ENCODE data around the gene CCDC78. TPM values are rescaled to one million over a fixed set of nuclear protein-coding genes. Genes with fewer than 3 reads are reported as not detected.

The CCDC78 gene
- total RNA-seq, 1 donor from 2014 or later: 2.4 TPM

- intact Hi-C loops (cut with micrococcal nuclease): loop anchor here (5.0 kb wide), 1 partner anchor 45 kb away; the partner anchor contains the start of genes CCDC78 and HAGHL
These were observed 44.4 kb downstream of the CCDC78 start for GRCh38 chr16:681746-682427.

GRCh38 chr16:680967-681745 is 45.1 kb downstream of the CCDC78 start:
- intact Hi-C loops (cut with micrococcal nuclease): loop anchor here (1.0 to 5.0 kb wide), 2 partner anchors 46 to 154 kb away; partner anchors contain the start of genes CAPN15, CCDC78 and HAGHL

GRCh38 chr16:680625-680945 is 45.7 kb downstream of the CCDC78 start:
- intact Hi-C loops (cut with micrococcal nuclease): loop anchor here (1.0 to 5.0 kb wide), 2 partner anchors 47 to 153 kb away; partner anchors contain the start of genes CAPN15, CCDC78 and HAGHL

GRCh38 chr16:679814-680624 is 46.2 kb downstream of the CCDC78 start, which contains the start of gene STUB1:
STUB1 (plus strand) TSS chr16:680410; CDS start chr16:680526, 116 bp downstream.
- intact Hi-C loops (cut with micrococcal nuclease): loop anchor here (1.0 to 5.0 kb wide), 6 partner anchors 12 to 153 kb away; partner anchors contain the start of genes CAPN15, CCDC78, HAGHL and METTL26

GRCh38 chr16:678858-679813 is 47.1 kb downstream of the CCDC78 start:
- intact Hi-C loops (cut with micrococcal nuclease): loop anchor here (1.0 kb wide), 4 partner anchors 11 to 43 kb away; partner anchors contain the start of genes METTL26, RHOT2 and WDR90

- intact Hi-C loops (cut with micrococcal nuclease): no loop called here
These were observed 47.9 kb downstream of the CCDC78 start for GRCh38 chr16:678209-678857.

DNA sequence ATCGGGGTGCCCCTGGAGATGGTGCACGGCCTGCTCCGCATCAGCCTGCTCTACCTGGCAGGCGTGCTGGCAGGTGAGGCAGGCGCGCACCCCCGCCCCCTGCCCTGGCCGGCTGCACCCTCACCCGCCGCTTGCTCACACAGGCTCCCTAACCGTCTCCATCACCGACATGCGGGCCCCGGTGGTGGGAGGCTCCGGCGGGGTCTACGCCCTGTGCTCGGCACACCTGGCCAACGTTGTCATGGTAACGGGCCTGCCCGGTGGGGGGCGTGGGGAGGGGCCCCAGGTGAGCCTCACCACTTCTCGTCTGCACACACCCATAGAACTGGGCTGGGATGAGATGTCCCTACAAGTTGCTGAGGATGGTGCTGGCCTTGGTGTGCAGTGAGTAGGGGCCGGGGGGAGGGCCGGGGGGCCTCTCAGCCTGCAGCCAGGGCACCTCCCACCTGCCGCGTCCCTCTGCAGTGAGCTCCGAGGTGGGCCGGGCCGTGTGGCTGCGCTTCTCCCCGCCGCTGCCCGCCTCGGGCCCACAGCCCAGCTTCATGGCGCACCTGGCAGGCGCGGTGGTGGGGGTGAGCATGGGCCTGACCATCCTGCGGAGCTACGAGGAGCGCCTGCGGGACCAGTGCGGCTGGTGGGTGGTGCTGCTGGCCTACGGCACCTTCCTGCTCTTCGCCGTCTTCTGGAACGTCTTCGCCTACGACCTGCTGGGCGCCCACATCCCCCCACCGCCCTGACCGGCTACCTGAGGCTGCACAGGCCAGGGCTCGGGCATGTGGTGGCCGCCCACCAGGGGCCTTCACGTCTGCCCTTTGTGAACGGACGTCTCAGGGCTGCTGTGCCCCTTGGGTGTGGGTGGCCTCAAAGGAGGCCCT is 48.7 kb downstream of the CCDC78 start:
- intact Hi-C loops (cut with micrococcal nuclease): no loop called here

DNA sequence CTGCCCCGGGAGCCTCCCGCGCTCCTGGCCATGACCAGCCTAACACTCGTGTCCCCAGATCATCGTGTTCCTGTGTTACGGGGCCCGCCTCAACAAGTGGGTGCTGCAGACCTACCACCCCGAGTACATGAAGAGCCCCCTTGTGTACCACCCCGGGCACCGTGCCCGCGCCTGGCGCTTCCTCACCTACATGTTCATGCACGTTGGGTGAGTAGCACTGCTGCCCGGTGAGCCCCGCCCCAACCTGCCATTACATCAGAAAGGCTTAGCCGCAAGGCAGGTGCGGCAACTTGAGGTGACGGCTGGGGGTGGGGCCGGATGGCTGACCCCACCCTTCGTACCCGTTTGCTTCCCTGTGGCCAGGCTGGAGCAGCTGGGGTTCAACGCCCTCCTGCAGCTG is 49.3 kb downstream of the CCDC78 start:
- intact Hi-C loops (cut with micrococcal nuclease): no loop called here

DNA sequence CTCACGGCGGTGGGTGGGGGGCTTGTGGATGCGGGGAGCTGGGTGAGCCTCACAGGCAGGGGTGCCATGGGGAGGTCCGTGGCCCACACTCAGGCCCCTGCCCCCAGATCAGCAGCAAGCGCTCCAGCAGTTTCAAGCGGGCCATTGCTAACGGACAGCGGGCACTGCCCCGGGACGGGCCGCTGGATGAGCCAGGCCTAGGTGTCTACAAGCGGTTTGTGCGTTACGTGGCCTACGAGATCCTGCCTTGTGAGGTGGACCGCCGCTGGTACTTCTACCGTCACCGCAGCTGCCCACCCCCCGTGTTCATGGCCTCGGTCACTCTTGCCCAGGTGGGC is 49.7 kb downstream of the CCDC78 start:
- intact Hi-C loops (cut with micrococcal nuclease): no loop called here

DNA sequence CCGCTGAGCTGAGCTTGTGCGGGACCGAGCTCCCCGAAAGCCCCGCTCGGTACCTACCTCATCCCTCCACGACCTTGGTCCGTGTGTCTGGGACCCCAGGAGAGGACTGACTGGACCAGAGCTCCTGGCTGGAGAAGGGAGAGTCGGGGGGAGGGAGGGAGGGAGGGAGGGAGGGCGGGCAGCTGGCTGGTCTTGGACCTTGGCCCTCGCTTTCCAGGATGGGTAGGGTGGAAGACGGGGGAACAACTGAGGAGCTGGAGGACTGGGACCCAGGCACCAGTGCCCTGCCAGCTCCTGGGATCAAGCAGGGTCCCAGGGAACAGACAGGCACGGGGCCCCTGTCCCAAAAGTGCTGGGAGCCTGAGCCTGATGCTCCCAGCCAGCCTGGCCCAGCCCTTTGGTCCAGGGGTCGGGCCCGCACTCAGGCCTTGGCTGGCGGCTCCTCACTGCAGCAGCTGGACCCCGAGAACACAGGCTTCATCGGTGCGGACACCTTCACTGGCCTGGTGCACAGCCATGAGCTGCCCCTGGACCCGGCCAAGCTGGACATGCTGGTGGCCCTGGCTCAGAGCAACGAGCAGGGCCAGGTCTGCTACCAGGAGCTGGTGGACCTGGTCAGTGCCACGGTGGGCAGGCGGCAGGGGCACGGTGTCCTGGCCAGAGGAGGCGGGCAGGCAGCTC is 50.2 kb downstream of the CCDC78 start:
- intact Hi-C loops (cut with micrococcal nuclease): no loop called here

GRCh38 chr16:674968-675883 is 51.0 kb downstream of the CCDC78 start, which contains the start of gene RHBDL1:
RHBDL1 (plus strand) TSS chr16:675671; CDS start chr16:675791, 120 bp downstream.
- intact Hi-C loops (cut with micrococcal nuclease): no loop called here

GRCh38 chr16:674214-674881 is 51.9 kb downstream of the CCDC78 start:
- intact Hi-C loops (cut with micrococcal nuclease): no loop called here

- intact Hi-C loops (cut with micrococcal nuclease): no loop called here
These were observed 52.7 kb downstream of the CCDC78 start for GRCh38 chr16:673399-673991.

GRCh38 chr16:672851-673250 is 53.4 kb downstream of the CCDC78 start:
- intact Hi-C loops (cut with micrococcal nuclease): no loop called here
